Right lobe of liver (tissue), 4 donors: ENCODE data around the gene KDM1B.

Source experiments
- CTCF ChIP-seq, 4 donors: fragments of 200-600 bp in 3 of 4; fragments of 450-650 bp in 1 of 4; IDR thresholded peaks; one replicate each; pipeline versions ENCODE4 v1.5.1 to v1.8.0; 2016 to 2022; ENCODE audit warnings: antibody characterized with exemption in 4 of 4, mild to moderate bottlenecking in 2 of 4
- POLR2A ChIP-seq: fragments of 450-650 bp; IDR thresholded peaks from one replicate; pipeline ENCODE4 v1.6.1; 2017; ENCODE audit warnings: antibody characterized with exemption, mild to moderate bottlenecking
- donor health status: DM: no; HTN: no; CAD: no.
- donor health status: DM: no; HTN: no; CAD: no.
- donor health status: DM: no; HTN: yes; CAD: no.

- TF ChIP-seq CTCF (IDR thresholded peaks at IDR 0.05) (no peak), POLR2A (no peak)
Observed at GRCh38 chr6:18207949-18208348, 52.7 kb downstream of the KDM1B start.
